GM12891 (cell line): Measurements from ENCODE around the gene ARMH3.

ENCODE experiments used
- DNase-seq: peaks from one replicate; pipeline ENCODE4 v3.0.0; 2011; ENCODE audit warnings: low spot score; ENCODE audit not compliant: insufficient read length
- FAIRE-seq: peaks from 2 replicates; lab custom pipeline; 2011; peaks lifted over from hg19 to GRCh38; lab: Jason Lieb, UNC
- PAX5 ChIP-seq: IDR thresholded peaks from 2 replicates; pipeline ENCODE4 v1.6.1; 2011; ENCODE audit warnings: low read length, moderate library complexity, mild to moderate bottlenecking; ENCODE audit not compliant: insufficient read depth, severe bottlenecking
- POLR2A ChIP-seq: IDR thresholded peaks from 2 replicates; pipeline ENCODE4 v1.6.1; 2011; ENCODE audit warnings: low read depth, low read length, control low read depth
- POLR2AphosphoS5 ChIP-seq: IDR thresholded peaks from 2 replicates; pipeline ENCODE4 v1.6.1; 2011; ENCODE audit warnings: low read depth, low read length, control low read depth
- POU2F2 ChIP-seq: IDR thresholded peaks from 2 replicates; pipeline ENCODE4 v1.6.1; 2011; ENCODE audit warnings: low read depth, mild to moderate bottlenecking, control low read depth, low read length, moderate library complexity
- SPI1 ChIP-seq: IDR thresholded peaks from 2 replicates; pipeline ENCODE4 v1.6.1; 2011; ENCODE audit warnings: low read depth, low read length, control low read depth
- TAF1 ChIP-seq: IDR thresholded peaks from 2 replicates; pipeline ENCODE4 v1.6.1; 2011; ENCODE audit warnings: low read depth, low read length, control low read depth

The ARMH3 gene

GRCh38 chr10:101857802-101858476 is 198.0 kb downstream of the ARMH3 start:
- DNase-seq (no peak), FAIRE-seq (peak; percentile 54)
- TF ChIP-seq POU2F2 (no peak), PAX5 (no peak), POLR2AphosphoS5 (no peak), SPI1 (no peak), POLR2A (no peak), TAF1 (no peak)

GRCh38 chr10:101856626-101857025 is 199.3 kb downstream of the ARMH3 start:
- DNase-seq (no peak), FAIRE-seq (no peak)
- no peak for TF ChIP-seq SPI1

- TF ChIP-seq PAX5 = no peak
- TF ChIP-seq POLR2A = no peak
- TF ChIP-seq SPI1 = no peak
- TF ChIP-seq POLR2AphosphoS5 = no peak
- no peak for TF ChIP-seq TAF1
- TF ChIP-seq POU2F2 = no peak
- FAIRE-seq = no peak
- no peak for DNase-seq
Measured at GRCh38 chr10:101851411-101852116, 204.4 kb downstream of the ARMH3 start.

GRCh38 chr10:101850749-101851148 is 205.2 kb downstream of the ARMH3 start:
- no peak for TF ChIP-seq POLR2AphosphoS5
- FAIRE-seq = no peak
- DNase-seq = no peak

GRCh38 chr10:101848894-101849351 is 207.1 kb downstream of the ARMH3 start:
- DNase-seq (no peak), FAIRE-seq (no peak)
- TF ChIP-seq POLR2AphosphoS5 = no peak
- no peak for TF ChIP-seq TAF1
- no peak for TF ChIP-seq SPI1
- TF ChIP-seq PAX5 = no peak
- TF ChIP-seq POU2F2 = no peak
- TF ChIP-seq POLR2A = no peak

- DNase-seq (no peak), FAIRE-seq (no peak)
Measured at GRCh38 chr10:101848408-101848807, 207.6 kb downstream of the ARMH3 start.

DNA sequence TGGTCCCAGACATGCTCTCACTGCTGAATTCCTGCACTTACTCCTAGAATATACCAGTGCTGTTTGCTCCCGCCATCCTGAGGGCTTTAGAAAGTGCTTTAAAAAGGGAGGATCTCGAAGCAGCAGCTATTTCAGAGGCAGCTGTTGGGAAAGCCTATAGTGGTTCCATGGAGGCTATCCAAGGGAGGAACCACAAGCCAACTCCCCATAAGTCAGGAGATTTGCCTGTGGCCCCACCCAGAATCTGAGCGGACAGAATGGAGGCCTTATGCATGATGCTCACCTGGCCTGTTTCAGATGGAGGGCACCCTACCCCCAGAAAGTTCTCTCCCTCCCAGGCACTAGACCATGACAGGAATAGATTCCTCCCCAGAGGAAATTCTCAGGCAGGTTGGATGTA is 210.1 kb downstream of the ARMH3 start:
- FAIRE-seq = no peak

More at GRCh38 chr10:101848408-101848807, 207.6 kb downstream of the ARMH3 start:
- TF ChIP-seq SPI1 (no peak), POLR2AphosphoS5 (no peak), POU2F2 (no peak), POLR2A (no peak), PAX5 (no peak)

GRCh38 chr10:101843032-101844021 is 212.6 kb downstream of the ARMH3 start, which contains the start of gene KCNIP2:
TSS of gene KCNIP2 (minus strand) at chr10:101843800. CDS start at chr10:101843568, 232 bp downstream.
- DNase-seq (no peak), FAIRE-seq (peak; percentile 85)
- no peak for TF ChIP-seq PAX5
- TF ChIP-seq TAF1 = no peak
- no peak for TF ChIP-seq POLR2A
- TF ChIP-seq POU2F2 = no peak
- TF ChIP-seq SPI1 = no peak
- no peak for TF ChIP-seq POLR2AphosphoS5

More for the DNA sequence above, 210.1 kb downstream of the ARMH3 start:
- DNase-seq = no peak
- no peak for TF ChIP-seq PAX5
- TF ChIP-seq POLR2A = no peak
- TF ChIP-seq POU2F2 = no peak
- TF ChIP-seq TAF1 = no peak

GRCh38 chr10:101841826-101842225 is 214.1 kb downstream of the ARMH3 start:
- FAIRE-seq (no peak), DNase-seq (no peak)
- TF ChIP-seq POU2F2 (no peak), POLR2AphosphoS5 (no peak), POLR2A (no peak), SPI1 (no peak), PAX5 (no peak), TAF1 (no peak)
